Loucy (cell line): Measurements from ENCODE around the gene DPF3.

Source experiments
- H2AFZ ChIP-seq: fragments of 200-600 bp; sonication (generic); 2 replicates; pipeline ENCODE4 v1.6.0; 2016; ENCODE audit warnings: antibody characterized with exemption, mild to moderate bottlenecking, low read length, moderate library complexity
- H3F3A ChIP-seq: fragments of 200-600 bp; 2 replicates; pipeline ENCODE4 v1.6.0; 2016; ENCODE audit warnings: antibody characterized with exemption, low read depth, mild to moderate bottlenecking
- H3K27me3 ChIP-seq: fragments of 200-600 bp; sonication (generic); 2 replicates; pipeline ENCODE4 v1.6.1; 2014; ENCODE audit warnings: low read length, mild to moderate bottlenecking; ENCODE audit not compliant: insufficient read depth, poor library complexity, severe bottlenecking
- H3K36me3 ChIP-seq: fragments of 200-600 bp; sonication (generic); 2 replicates; pipeline ENCODE4 v1.6.1; 2016; ENCODE audit warnings: low read length; ENCODE audit not compliant: insufficient read depth
- H3K4me1 ChIP-seq: fragments of 200-600 bp; sonication (generic); 2 replicates; pipeline ENCODE4 v1.5.1; 2014; ENCODE audit warnings: low read length, mild to moderate bottlenecking; ENCODE audit not compliant: insufficient read depth, poor library complexity, severe bottlenecking
- H3K4me2 ChIP-seq: fragments of 200-600 bp; sonication (generic); 2 replicates; pipeline ENCODE4 v1.6.0; 2014; ENCODE audit warnings: antibody characterized with exemption, low read length, low read depth, mild to moderate bottlenecking; ENCODE audit not compliant: poor library complexity, severe bottlenecking
- H3K4me3 ChIP-seq: fragments of 200-600 bp; sonication (generic); 2 replicates; pipeline ENCODE4 v1.5.1; 2014; ENCODE audit warnings: low read length, mild to moderate bottlenecking, mixed read lengths; ENCODE audit not compliant: poor library complexity, severe bottlenecking
- H3K79me2 ChIP-seq: fragments of 200-600 bp; sonication (generic); 2 replicates; pipeline ENCODE4 v1.6.1; 2014; ENCODE audit warnings: low read length; ENCODE audit not compliant: insufficient read depth
- H3K9ac ChIP-seq: fragments of 200-600 bp; sonication (generic); 2 replicates; pipeline ENCODE4 v1.6.0; 2014; ENCODE audit warnings: mild to moderate bottlenecking, low read depth, low read length, moderate library complexity; ENCODE audit not compliant: poor library complexity, severe bottlenecking
- H3K9me2 ChIP-seq: fragments of 200-600 bp; sonication (generic); replicated peaks from 2 replicates; pipeline ENCODE4 v1.6.1; 2016; ENCODE audit warnings: low read depth, low read length, mixed read lengths
- H3K9me3 ChIP-seq: fragments of 200-600 bp; sonication (generic); 2 replicates; pipeline ENCODE4 v1.6.1; 2014; ENCODE audit warnings: mild to moderate bottlenecking, antibody characterized with exemption, low read length, low read depth; ENCODE audit not compliant: insufficient read depth
- H4K20me1 ChIP-seq: fragments of 200-600 bp; sonication (generic); 2 replicates; pipeline ENCODE4 v1.6.0; 2014; ENCODE audit warnings: antibody characterized with exemption, low read length, mild to moderate bottlenecking; ENCODE audit not compliant: insufficient read depth, poor library complexity, severe bottlenecking
- EZH2phosphoT487 ChIP-seq: fragments of 200-600 bp; IDR thresholded peaks from 2 replicates; pipeline ENCODE4 v1.6.1; 2018; ENCODE audit warnings: antibody characterized with exemption, mild to moderate bottlenecking, moderate library complexity, borderline replicate concordance
- TF ChIP-seq, protein P1 (sequence below): fragments of 200-600 bp; sonication (generic); conservative IDR thresholded peaks from 2 replicates; pipeline ENCODE4 v1.5.1; 2014; ENCODE audit warnings: mild to moderate bottlenecking, antibody characterized with exemption, low read length

Gene DPF3

DNA sequence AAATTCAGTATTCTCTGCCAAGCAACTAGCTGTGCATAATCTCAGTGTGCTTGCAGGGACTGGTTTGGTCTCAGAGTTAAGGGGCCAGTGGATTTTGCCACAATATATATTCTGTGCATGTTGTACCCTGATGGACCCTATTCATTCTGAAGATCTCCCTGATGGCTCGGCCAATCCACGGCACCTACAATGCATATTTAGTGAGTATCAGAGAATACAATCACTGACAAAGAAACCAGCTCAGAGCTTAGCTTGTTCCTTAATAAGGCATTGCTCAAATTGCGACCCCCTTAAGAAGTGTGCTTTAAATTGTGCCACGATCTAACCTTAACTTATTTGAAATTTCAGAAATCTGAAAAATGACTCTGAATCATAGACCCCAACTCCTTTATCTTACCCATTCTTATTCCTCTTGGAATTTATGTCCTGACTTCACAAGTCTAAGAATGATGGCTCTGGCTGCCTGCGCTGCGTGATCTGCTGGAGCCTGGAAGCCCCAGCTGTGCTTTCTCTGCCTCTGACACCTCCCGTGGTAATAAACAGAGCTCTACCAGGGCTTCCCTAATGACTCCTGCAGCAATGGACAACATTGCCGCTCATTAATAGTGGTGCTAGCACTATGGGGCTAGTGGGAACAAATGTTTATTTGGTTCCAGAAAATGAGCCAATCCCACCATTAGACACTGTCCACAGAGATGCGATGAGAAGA is 23.3 kb upstream of the DPF3 start:
- Histone ChIP-seq H3K9me3 (no peaks in the 10 kb centered on the region), H3K9ac (no peak overlapping the region), H3K4me1 (peaks cover 4% of the 10 kb centered on the region), H3K4me3 (no peak overlapping the region), H3K36me3 (no peaks in the 10 kb centered on the region), H4K20me1 (no peaks in the 10 kb centered on the region), H2AFZ (no peak overlapping the region), H3K79me2 (no peaks in the 10 kb centered on the region), H3K27me3 (no peaks in the 10 kb centered on the region), H3K9me2 (no peaks in the 10 kb centered on the region), H3K4me2 (no peak overlapping the region), H3F3A (no peaks in the 10 kb centered on the region)
- TF ChIP-seq, protein P1, sequence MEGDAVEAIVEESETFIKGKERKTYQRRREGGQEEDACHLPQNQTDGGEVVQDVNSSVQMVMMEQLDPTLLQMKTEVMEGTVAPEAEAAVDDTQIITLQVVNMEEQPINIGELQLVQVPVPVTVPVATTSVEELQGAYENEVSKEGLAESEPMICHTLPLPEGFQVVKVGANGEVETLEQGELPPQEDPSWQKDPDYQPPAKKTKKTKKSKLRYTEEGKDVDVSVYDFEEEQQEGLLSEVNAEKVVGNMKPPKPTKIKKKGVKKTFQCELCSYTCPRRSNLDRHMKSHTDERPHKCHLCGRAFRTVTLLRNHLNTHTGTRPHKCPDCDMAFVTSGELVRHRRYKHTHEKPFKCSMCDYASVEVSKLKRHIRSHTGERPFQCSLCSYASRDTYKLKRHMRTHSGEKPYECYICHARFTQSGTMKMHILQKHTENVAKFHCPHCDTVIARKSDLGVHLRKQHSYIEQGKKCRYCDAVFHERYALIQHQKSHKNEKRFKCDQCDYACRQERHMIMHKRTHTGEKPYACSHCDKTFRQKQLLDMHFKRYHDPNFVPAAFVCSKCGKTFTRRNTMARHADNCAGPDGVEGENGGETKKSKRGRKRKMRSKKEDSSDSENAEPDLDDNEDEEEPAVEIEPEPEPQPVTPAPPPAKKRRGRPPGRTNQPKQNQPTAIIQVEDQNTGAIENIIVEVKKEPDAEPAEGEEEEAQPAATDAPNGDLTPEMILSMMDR = no peak
- TF ChIP-seq EZH2phosphoT487 = no peak

DNA sequence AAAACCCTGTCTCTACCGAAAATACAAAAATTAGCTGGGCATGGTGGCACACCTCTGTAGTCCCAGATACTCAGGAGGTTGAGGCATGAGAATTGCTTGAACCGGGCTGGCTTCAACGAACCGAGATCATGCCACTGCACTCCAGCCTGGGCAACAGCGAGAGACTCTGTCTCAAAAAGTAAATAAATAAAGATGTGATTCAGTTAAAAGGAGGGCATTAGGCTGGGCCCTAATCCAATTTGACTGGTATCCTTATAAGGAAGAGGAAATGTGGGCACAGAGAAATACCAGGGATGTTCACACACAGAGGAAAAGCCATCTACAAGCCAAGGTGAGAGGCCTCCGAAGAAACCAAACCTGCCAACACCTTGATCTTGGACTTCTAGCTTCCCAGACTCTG is 22.3 kb upstream of the DPF3 start:
- no peaks in the 10 kb centered on the region for H4K20me1 ChIP-seq
- no peaks in the 10 kb centered on the region for H3K36me3 ChIP-seq
- peaks cover 4% of the 10 kb centered on the region for H3K4me1 ChIP-seq
- no peaks in the 10 kb centered on the region for H3K27me3 ChIP-seq
- H3K9ac ChIP-seq = no peak overlapping the region
- TF ChIP-seq EZH2phosphoT487 = no peak
- H3K9me2 ChIP-seq = no peaks in the 10 kb centered on the region
- H3K79me2 ChIP-seq = no peaks in the 10 kb centered on the region
- H3K4me2 ChIP-seq = no peak overlapping the region
- H3K9me3 ChIP-seq = no peaks in the 10 kb centered on the region
- H2AFZ ChIP-seq = no peak overlapping the region
- no peaks in the 10 kb centered on the region for H3F3A ChIP-seq
- H3K4me3 ChIP-seq = no peak overlapping the region

DNA sequence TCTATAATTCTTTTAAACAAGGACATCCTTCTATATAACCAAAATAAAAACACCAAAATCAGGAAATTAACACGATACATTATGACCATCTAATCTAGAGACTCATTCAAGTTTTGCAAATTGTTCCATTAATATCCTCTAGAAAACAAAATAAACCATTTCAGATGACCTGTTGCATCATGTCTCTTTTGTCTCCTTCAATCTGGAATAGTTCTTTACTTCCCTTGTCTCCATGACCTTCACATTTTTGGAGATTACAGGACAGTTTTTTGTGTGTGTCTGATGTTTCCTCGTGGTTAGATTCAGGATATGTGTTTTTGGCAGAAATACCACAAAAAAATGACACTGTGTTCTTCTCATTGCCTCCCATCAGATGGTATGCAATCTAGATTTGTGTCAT is 19.9 kb upstream of the DPF3 start:
- no peak for TF ChIP-seq EZH2phosphoT487
- TF ChIP-seq, protein P1 = no peak
- Histone ChIP-seq H2AFZ (0 out of 2 replicates have a peak overlapping the region, but pooled peaks have one; percentile 0), H3K4me3 (no peak overlapping the region), H3K79me2 (no peaks in the 10 kb centered on the region), H3K36me3 (no peaks in the 10 kb centered on the region), H3K9me2 (no peaks in the 10 kb centered on the region), H3K4me2 (no peak overlapping the region), H3F3A (0 out of 2 replicates have a peak, but pooled peaks cover 5% of the 10 kb centered on the region), H3K27me3 (no peaks in the 10 kb centered on the region), H4K20me1 (no peaks in the 10 kb centered on the region), H3K9ac (no peak overlapping the region), H3K4me1 (peaks cover 9% of the 10 kb centered on the region), H3K9me3 (no peaks in the 10 kb centered on the region)

DNA sequence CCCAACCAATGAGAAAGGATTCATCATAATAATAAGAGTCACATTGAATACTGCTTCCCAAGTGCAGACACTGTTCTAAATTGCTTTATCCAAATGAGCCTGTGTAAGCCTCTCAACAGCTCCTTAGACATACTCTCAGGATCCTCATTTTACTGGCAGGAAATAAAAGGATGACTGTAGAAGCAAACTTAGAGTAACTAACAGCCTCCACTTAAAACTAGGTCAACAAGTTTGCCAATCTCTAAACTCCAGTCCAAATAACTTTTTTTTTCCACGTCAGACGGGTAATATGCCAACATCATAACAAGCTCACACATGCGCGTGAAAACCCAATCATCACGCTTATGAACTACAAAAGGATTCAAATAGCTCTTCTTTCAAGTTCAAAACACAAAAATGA is 15.3 kb upstream of the DPF3 start:
- Histone ChIP-seq H3F3A (0 out of 2 replicates have a peak, but pooled peaks cover 10% of the 10 kb centered on the region), H3K27me3 (no peaks in the 10 kb centered on the region), H3K4me2 (no peak overlapping the region), H3K4me1 (peaks cover 30% of the 10 kb centered on the region), H3K9me2 (no peaks in the 10 kb centered on the region), H3K9ac (no peak overlapping the region), H3K36me3 (no peaks in the 10 kb centered on the region), H4K20me1 (no peaks in the 10 kb centered on the region), H3K4me3 (no peak overlapping the region), H2AFZ (0 out of 2 replicates have a peak overlapping the region, but pooled peaks have one; percentile 26), H3K9me3 (no peaks in the 10 kb centered on the region), H3K79me2 (no peaks in the 10 kb centered on the region)
- no peak for TF ChIP-seq EZH2phosphoT487
- TF ChIP-seq, protein P1 = no peak
